Activated CD4-positive, alpha-beta T cell treated with anti-CD3 and anti-CD28 coated beads for 36 hours (primary cell): ENCODE measurements around the gene ZKSCAN4. TPM values are rescaled to one million over a fixed set of nuclear protein-coding genes. Genes with fewer than 3 reads are reported as not detected.

Source experiments
- ATAC-seq: fragments of 200-7000 bp; cut with Tn5 transposase; one replicate; pipeline ENCODE4 v1.10.0; 2021; ENCODE audit warnings: mild to moderate bottlenecking, moderate library complexity
- CTCF ChIA-PET: fragments of 350-600 bp; sonication (Branson Sonifier 250); formaldehyde crosslinking; loops from one replicate; lab custom pipeline; 2021; ENCODE audit warnings: antibody characterized with exemption; lab: Charles Lee
- POLR2A ChIA-PET: fragments of 350-600 bp; sonication (Branson Sonifier 250); formaldehyde crosslinking; loops from one replicate; lab custom pipeline; 2021; ENCODE audit warnings: antibody characterized with exemption, inconsistent platforms; lab: Charles Lee
- DNase-seq: peaks from one replicate; pipeline ENCODE4 v3.0.0-alpha.2; 2020
- H3K27ac Mint-ChIP-seq: one replicate; pipeline ENCODE4 v1.8.0; 2021; ENCODE audit warnings: mixed read lengths
- H3K27me3 Mint-ChIP-seq: one replicate; pipeline ENCODE4 v1.8.0; 2021; ENCODE audit warnings: mixed read lengths
- H3K36me3 Mint-ChIP-seq: one replicate; pipeline ENCODE4 v1.8.0; 2021; ENCODE audit warnings: low read depth, mixed read lengths
- H3K4me1 Mint-ChIP-seq: one replicate; pipeline ENCODE4 v1.8.0; 2021; ENCODE audit warnings: mixed read lengths
- H3K4me3 Mint-ChIP-seq: one replicate; pipeline ENCODE4 v1.8.0; 2021; ENCODE audit warnings: mild to moderate bottlenecking, moderate library complexity, mixed read lengths
- H3K9me3 Mint-ChIP-seq: one replicate; pipeline ENCODE4 v1.8.0; 2021; ENCODE audit warnings: low read depth, mixed read lengths
- intact Hi-C, 2 experiments: fragments of 100-400 bp; cut with DNase I in 1 of 2; cut with micrococcal nuclease in 1 of 2; formaldehyde crosslinking; loops; one replicate each; pipeline versions ENCODE4 v1.14.2 to v1.15.1; 2022 to 2024; cut with DNase I, micrococcal nuclease
- total RNA-seq, 2 experiments: library from RNA; stranded (reverse); gene quantifications; one replicate each; pipeline ENCODE4 v1.2.3, GENCODE V29; 2021

ZKSCAN4 gene
- total RNA-seq, 2 experiments from 2014 or later = 3.2 to 4.1 TPM

GRCh38 chr6:28224131-28225055 lies 27.7 kb downstream of the ZKSCAN4 start:
- ATAC-seq (no peak), DNase-seq (no peak)
- Mint-ChIP-seq H3K36me3 (no peaks in the 10 kb centered on the region), H3K27me3 (peaks cover 41% of the 10 kb centered on the region), H3K9me3 (no peaks in the 10 kb centered on the region), H3K27ac (peak overlapping the region; percentile 48), H3K4me3 (peak overlapping the region; percentile 77), H3K4me1 (peaks cover 12% of the 10 kb centered on the region)
- CTCF ChIA-PET = no interaction called here
- POLR2A ChIA-PET = no interaction called here
- intact Hi-C loops = no loop called here

DNA sequence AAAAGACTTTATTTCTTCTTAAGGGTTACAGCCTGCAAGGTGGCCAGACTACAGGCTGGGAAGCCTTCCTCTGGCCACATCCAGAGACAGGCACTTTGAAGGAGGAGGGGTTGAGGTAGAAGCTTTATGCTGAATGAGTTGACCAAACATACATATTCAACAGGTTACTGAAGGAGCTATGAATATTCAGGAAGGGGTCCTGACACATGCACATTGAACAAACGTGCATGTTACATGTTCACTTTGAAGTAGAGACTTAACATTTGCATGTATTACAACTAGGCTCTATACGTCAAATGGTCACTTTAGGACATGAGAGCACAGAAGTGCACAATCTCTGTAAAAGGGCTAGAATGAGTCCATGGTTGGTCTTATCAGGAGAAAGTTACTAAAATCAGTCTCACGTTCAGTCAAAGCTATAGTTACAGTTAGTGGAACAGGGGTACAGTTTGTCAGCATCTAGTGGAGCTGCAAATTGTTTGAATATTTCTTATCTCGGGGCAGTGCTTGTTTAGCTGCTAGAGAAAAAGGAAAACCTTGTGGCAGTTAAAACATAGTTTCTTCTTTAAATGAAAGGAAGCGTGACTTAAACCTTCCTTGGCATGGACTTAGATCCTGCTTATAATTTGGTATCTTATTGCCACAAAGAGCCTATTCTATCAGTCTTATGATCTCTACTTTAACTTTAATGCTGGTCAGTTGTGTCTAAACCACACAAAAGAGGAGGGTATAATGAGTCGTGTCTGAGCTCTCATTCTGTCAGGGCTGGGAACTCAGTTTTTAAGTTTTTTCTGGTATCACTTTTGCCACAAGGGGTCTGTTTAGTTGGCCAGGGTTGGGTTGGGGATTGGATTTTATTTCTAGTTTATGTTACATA lies 31.6 kb downstream of the ZKSCAN4 start:
- intact Hi-C loops = no loop called here
- no peak overlapping the region for H3K4me3 Mint-ChIP-seq
- H3K36me3 Mint-ChIP-seq = no peaks in the 10 kb centered on the region
- ATAC-seq (no peak), DNase-seq (no peak)
- peaks cover 65% of the 10 kb centered on the region for H3K27me3 Mint-ChIP-seq
- H3K4me1 Mint-ChIP-seq = peaks cover 12% of the 10 kb centered on the region
- H3K27ac Mint-ChIP-seq = no peak overlapping the region
- POLR2A ChIA-PET = no interaction called here
- no peaks in the 10 kb centered on the region for H3K9me3 Mint-ChIP-seq
- CTCF ChIA-PET = interaction anchor here (0.6 to 1.3 kb wide), 3 partner anchors 9 to 642 kb away, joined by 3 to 5 read pairs (median 4); no protein-coding TSS in a partner anchor

DNA sequence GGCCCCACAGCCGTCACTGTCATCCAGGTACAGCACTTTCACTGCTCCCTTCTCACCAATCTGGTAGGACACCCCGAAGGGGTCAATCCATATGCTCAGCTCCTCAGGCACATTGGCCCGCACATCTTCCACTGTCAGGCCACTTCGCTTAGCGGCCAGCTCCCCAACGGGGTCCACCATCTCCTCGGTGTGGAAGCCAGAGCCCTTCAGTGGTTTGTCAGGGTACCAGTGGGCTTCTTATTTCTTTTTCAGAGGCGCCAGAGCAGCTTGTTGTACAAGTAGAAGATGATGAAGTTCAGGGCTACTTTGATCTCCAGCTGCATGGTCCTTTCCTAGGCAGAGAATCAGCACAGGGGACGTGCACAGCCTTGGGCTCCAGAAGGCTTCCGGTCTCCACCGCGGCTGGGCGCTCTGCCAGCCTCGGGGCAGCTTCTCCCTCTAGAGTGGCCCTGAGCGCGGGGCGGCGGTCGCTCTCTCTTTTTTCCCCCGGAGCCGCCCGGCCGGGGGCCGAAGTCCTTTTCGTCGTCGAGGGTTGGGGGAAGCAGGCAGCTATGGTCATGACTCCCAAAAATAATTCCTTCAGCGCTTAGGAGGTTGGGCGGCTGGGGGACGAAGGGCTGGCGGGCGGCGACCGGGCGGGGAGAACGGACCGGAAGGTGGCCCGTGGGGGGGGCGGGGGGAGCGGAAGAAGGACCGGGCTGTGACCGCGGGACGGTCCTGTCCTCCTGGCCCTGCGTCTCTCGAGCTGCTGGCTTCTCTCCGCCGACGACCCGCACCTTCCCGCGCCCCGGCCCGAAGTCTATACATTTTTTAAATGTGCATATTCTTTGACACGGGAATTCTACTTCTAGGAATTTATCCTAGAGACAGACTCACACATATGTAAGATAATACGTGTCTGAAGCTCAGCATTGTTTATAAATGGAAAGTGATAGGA lies 33.5 kb downstream of the ZKSCAN4 start:
- no peak overlapping the region for H3K27ac Mint-ChIP-seq
- no peaks in the 10 kb centered on the region for H3K9me3 Mint-ChIP-seq
- CTCF ChIA-PET = interaction anchor here (1.0 kb wide), 1 partner anchor 11 kb away, joined by 3 read pairs; no protein-coding TSS in a partner anchor
- peaks cover 69% of the 10 kb centered on the region for H3K27me3 Mint-ChIP-seq
- H3K4me1 Mint-ChIP-seq = peaks cover 8% of the 10 kb centered on the region
- intact Hi-C loops = no loop called here
- POLR2A ChIA-PET = interaction anchor here (0.6 kb wide), 1 partner anchor 439 kb away, joined by 3 read pairs; no protein-coding TSS in a partner anchor
- peak; percentile 50 for DNase-seq
- H3K36me3 Mint-ChIP-seq = no peaks in the 10 kb centered on the region
- H3K4me3 Mint-ChIP-seq = peak overlapping the region; percentile 68
- ATAC-seq = peak; percentile 76

GRCh38 chr6:28217890-28218289 lies 34.2 kb downstream of the ZKSCAN4 start:
- H3K4me3 Mint-ChIP-seq = peak overlapping the region; percentile 68
- ChIA-PET CTCF (no interaction called here), POLR2A (interaction anchor here (0.6 kb wide), 2 partner anchors 188 to 440 kb away, joined by 3 read pairs; no protein-coding TSS in a partner anchor)
- DNase-seq = no peak
- peaks cover 9% of the 10 kb centered on the region for H3K4me1 Mint-ChIP-seq
- no peak for ATAC-seq
- intact Hi-C loops = no loop called here
- H3K27me3 Mint-ChIP-seq = peaks cover 68% of the 10 kb centered on the region
- no peak overlapping the region for H3K27ac Mint-ChIP-seq
- H3K36me3 Mint-ChIP-seq = no peaks in the 10 kb centered on the region
- H3K9me3 Mint-ChIP-seq = no peaks in the 10 kb centered on the region

GRCh38 chr6:28215425-28215824 lies 36.6 kb downstream of the ZKSCAN4 start:
- ChIA-PET POLR2A (no interaction called here), CTCF (interaction anchor here (0.5 kb wide), 1 partner anchor 1743 kb away, joined by 3 read pairs; no protein-coding TSS in a partner anchor)
- ATAC-seq (no peak), DNase-seq (no peak)
- intact Hi-C loops = no loop called here
- H3K4me1 Mint-ChIP-seq = peaks cover 13% of the 10 kb centered on the region
- no peak overlapping the region for H3K4me3 Mint-ChIP-seq
- no peak overlapping the region for H3K27ac Mint-ChIP-seq
- no peaks in the 10 kb centered on the region for H3K9me3 Mint-ChIP-seq
- H3K27me3 Mint-ChIP-seq = peaks cover 71% of the 10 kb centered on the region
- no peaks in the 10 kb centered on the region for H3K36me3 Mint-ChIP-seq

DNA sequence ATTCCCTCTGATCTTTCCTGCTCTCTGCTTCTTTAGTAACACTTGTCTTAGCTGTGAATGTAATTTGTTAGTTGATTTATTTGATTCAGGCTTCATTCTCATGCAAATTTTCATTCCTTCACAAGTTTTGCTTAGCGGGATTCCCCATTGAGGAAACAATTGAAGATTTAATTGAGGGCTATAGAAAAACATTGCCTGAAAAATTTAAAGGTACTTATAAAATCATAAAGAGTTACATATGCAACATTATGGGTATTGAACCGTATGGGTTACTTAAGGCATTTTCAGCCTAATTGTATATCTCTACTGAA lies 38.9 kb downstream of the ZKSCAN4 start:
- Mint-ChIP-seq H3K36me3 (no peaks in the 10 kb centered on the region), H3K9me3 (no peaks in the 10 kb centered on the region), H3K4me3 (no peak overlapping the region), H3K4me1 (peaks cover 17% of the 10 kb centered on the region), H3K27ac (no peak overlapping the region), H3K27me3 (peaks cover 70% of the 10 kb centered on the region)
- POLR2A ChIA-PET = no interaction called here
- CTCF ChIA-PET = interaction anchor here (1.2 kb wide), 1 partner anchor 143 kb away, joined by 3 read pairs; no protein-coding TSS in a partner anchor
- DNase-seq (no peak), ATAC-seq (no peak)
- intact Hi-C loops = loop anchor here (2.0 to 5.0 kb wide), 4 partner anchors 76 to 374 kb away; partner anchors contain the start of gene ZSCAN31 (in 1 of the 2)

DNA sequence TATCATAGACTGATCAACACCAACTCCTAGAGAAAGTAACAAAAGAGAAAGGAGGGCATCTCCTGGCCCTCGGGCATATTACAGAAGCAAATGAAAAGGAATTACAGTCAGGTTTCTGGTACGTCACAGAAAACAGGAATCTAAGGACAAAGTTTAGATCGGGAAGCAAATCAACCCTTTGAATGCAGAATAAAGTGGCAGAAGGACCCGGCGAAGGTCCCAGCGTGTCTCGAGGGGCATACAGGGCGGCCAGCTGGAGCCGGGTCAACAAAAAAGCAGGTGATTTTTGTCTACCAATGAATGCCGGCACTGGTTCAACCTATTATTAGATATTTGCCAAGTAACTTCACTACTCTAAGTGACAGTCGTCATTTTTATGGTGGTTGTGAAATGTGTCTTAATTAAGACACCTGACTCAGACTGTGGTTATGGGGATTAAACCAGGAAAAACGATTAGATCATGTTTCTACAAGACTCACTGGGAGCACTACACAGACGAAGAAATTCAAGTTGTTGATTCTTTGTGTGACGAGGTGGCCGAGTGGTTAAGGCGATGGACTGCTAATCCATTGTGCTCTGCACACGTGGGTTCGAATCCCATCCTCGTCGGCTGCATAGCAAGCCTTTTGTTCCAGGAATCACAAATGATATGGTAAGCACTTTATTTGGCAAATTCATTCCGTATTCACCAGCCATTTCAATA lies 39.4 kb downstream of the ZKSCAN4 start:
- ATAC-seq = peak; percentile 71
- no peaks in the 10 kb centered on the region for H3K36me3 Mint-ChIP-seq
- intact Hi-C loops = loop anchor here (2.0 to 5.0 kb wide), 4 partner anchors 76 to 375 kb away; partner anchors contain the start of gene ZSCAN31 (in 1 of the 2)
- H3K4me1 Mint-ChIP-seq = peaks cover 22% of the 10 kb centered on the region
- H3K9me3 Mint-ChIP-seq = no peaks in the 10 kb centered on the region
- H3K27ac Mint-ChIP-seq = peak overlapping the region; percentile 33
- peak overlapping the region; percentile 64 for H3K4me3 Mint-ChIP-seq
- POLR2A ChIA-PET = no interaction called here
- CTCF ChIA-PET = no interaction called here
- peak; percentile 80 for DNase-seq
- H3K27me3 Mint-ChIP-seq = peaks cover 71% of the 10 kb centered on the region

DNA sequence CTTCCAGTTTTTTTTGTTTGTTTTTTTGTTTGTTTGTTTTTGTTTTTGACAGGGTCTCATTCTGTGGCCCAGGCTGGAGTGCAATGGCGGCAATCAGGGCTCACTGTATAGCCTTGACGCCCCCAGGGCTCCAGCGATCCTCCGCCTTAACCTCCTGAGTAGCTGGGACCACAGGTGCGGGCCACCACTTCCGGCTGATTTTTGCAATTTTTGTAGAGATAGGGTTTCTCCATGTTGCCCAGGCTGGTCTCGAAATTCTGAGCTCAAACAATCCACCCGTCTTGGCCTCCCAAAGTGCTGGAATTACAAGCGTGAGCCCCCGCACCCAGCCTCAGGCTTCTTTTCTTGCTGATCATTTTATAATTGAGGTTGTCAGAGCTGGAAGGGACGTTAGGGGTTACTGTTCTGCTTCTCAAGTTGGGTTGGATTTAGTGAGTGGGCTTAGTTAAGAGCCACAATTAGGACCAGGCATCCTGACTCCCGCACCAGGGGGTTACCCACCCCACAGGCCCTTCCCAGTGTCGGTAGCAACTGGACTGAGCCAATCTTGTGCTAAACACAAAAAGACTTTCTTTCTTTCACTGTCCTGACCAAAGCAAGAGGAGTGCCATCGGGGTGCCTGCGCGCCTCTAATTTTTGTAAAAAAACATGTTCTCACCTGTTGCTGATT lies 40.1 kb downstream of the ZKSCAN4 start:
- intact Hi-C loops = loop anchor here (2.0 to 5.0 kb wide), 4 partner anchors 75 to 375 kb away; partner anchors contain the start of gene ZSCAN31 (in 1 of the 2)
- POLR2A ChIA-PET = no interaction called here

GRCh38 chr6:28209753-28210535 lies 42.1 kb downstream of the ZKSCAN4 start:
- H3K4me3 Mint-ChIP-seq = no peak overlapping the region
- peaks cover 3% of the 10 kb centered on the region for H3K9me3 Mint-ChIP-seq
- no peak overlapping the region for H3K27ac Mint-ChIP-seq
- intact Hi-C loops = loop anchor here (5.0 kb wide), 3 partner anchors 127 to 377 kb away; partner anchors contain the start of gene ZSCAN31 (in 1 of the 2)
- H3K36me3 Mint-ChIP-seq = peaks cover 4% of the 10 kb centered on the region
- ChIA-PET CTCF (no interaction called here), POLR2A (no interaction called here)
- peaks cover 28% of the 10 kb centered on the region for H3K4me1 Mint-ChIP-seq
- DNase-seq (no peak), ATAC-seq (no peak)
- peaks cover 75% of the 10 kb centered on the region for H3K27me3 Mint-ChIP-seq

More for the DNA sequence above, 40.1 kb downstream of the ZKSCAN4 start:
- Mint-ChIP-seq H3K36me3 (peaks cover 4% of the 10 kb centered on the region), H3K4me1 (peaks cover 28% of the 10 kb centered on the region), H3K27me3 (peaks cover 75% of the 10 kb centered on the region), H3K9me3 (no peaks in the 10 kb centered on the region), H3K27ac (peak overlapping the region; percentile 33), H3K4me3 (peak overlapping the region; percentile 64)
- CTCF ChIA-PET = interaction anchor here (0.6 to 0.7 kb wide), 2 partner anchors 46 to 209 kb away, joined by 3 to 4 read pairs; no protein-coding TSS in a partner anchor
- DNase-seq = peak; percentile 40
- ATAC-seq = peak; percentile 34
